ENCODE measurements around the gene SORD.
A peak's percentile ranks its signal among the peaks of the same experiment; 100 is the strongest.

Gene SORD

DNA sequence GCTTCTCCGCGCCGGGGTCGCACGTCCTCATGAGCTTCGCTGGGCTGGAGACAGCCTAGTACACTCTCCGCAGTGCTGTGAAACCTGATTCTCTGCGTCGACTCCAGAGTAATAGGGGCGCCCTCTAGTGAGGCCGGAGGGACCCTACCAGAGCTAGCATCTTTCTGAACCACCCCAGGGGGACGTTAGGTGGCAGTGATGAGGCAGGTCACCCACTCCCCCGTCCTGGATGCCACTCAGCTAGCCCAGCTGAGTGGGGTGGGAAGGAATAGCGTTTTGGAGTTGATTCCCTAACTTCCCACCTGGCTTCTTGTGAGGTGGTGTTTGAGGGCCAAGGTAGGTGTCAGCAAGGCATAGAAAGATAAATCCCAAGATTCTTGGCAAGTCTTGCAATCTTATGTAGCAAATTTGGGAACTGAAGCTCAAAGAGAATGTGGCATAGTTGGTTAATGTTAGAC, 95.2 kb downstream of the SORD start:
- peak; percentile 89 for DNase-seq

DNA sequence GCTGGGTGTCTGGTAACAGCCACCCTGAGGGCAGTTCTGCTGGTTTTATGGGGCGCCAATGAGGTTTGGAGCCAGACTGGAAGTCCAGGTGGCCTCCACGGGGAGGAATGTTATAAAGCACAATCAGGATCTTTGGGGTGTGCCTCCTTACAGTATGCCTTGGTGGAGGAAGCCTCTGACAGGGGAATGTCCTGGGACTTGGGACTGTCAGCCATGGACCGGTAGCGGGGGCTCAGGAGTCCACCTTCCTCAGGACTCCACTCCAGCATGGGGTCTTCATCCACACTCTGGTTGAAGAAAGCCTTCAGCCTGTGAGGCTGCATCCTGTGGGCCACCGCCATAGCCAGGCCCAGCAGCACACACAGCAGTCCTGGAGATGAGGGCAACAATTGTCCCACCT, 96.0 kb downstream of the SORD start:
- no peak for DNase-seq

DNA sequence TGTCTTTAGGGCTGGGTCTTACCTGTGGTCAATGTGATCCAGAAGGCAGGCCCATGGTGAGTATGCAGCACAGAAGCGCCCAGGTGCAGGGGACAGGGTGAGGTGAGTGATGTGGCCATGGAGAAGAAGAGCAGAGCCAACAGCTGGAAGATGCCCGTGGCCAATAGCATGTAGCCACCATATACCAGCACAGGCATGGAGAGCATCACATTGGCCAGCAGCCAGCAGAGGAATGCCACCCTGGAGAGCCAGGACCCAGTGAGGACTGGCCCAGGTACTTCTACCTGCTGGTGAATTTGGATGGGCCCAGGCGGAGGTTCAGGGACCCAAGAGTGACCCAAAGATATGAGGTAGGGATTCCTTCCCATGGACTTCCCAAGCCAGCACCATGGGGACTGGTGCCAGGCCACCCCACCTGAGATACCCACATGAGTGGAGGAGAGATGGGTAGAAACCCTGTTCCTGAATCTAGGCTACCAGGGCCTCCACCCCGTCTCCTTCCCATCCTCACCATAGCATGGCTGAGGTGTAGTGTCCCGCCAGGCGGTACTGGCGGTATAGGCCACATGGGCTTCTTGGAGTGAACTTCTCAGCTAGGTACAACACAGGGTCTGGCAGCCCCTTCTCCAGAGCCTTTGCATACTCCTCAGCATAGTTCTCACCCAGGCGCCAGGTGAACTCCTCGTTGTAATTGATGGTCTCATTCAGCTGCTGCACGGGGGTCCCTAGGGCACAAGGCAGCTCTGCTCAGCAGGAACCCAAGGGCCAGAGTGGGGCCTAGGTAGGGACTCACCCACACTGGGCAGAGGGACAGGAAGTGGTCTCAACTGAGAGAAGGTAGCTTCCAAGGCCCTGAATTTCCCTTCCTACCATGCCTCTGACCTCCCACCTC, 97.3 kb downstream of the SORD start:
- DNase-seq = no peak

DNA sequence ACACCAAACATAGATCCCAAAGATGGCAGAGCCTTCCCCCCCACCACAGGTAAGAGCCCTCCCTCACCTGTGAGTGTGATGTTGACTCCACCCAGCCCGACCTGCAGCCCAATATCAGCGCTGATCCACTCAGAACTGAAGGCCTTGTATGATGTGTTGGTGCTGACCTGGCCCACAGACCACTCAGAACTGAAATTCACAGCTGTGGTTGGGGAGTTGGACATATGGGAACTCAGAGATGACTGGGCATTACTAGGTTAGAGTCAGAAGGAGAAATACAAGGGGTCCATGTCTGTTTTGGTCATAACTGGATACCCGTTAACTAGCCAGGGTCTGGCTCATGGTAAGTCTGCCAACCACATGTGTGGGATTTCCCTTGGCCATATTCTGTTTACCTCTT, 98.0 kb downstream of the SORD start:
- no peak for DNase-seq

DNA sequence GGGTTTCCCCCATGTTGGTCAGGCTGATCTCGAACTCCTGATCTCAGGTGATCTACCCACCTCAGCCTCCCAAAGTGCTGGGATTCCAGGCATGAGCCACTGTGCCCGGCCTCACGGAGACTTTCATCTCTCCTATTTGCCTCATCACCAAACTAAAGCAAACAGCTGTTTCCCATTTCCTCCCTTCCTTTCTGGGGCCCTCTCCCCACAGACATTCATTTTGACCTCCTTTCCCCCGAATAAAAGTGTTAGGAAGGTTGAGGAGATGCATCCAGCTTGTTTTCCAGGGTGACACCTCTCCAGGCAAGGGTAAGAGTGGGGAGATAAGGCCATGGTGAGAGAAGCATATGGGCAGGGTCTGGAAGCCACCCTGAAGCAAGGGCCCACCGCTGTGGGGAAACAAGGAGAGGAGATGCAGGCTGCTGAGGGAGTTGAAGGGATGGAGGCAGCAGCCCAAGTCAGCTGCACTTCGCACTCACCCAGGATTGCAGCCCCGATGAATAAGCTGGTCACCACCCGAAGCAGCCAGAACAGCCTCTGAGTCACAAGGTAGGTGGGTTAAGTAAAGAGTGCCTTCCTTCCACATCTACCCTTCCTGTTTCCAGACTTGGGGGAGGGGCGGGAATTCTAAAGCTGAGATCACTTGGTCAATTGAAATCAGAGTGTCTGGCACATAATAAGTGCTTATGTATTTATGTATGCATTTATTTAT, 98.9 kb downstream of the SORD start:
- no peak for DNase-seq

DNA sequence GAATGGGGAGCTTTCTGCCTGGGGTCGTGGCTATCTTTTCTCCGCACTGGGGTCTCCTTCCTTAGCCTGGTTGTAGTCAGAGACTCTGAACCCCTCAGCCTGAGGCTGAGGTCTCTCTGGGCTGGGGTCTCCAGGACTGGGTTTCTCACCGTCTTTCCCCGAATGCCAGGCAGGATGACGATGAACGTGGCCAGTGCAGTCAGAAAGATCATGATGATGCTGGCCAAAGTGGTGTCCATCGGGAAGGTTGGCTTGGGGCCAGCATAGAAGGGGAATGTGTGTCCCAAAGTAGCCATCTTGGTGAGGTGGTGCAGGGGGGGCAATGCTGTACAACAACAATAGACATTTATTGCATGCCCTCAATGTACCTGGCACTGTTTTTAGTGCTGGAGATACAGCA, 99.7 kb downstream of the SORD start:
- DNase-seq = no peak

DNA sequence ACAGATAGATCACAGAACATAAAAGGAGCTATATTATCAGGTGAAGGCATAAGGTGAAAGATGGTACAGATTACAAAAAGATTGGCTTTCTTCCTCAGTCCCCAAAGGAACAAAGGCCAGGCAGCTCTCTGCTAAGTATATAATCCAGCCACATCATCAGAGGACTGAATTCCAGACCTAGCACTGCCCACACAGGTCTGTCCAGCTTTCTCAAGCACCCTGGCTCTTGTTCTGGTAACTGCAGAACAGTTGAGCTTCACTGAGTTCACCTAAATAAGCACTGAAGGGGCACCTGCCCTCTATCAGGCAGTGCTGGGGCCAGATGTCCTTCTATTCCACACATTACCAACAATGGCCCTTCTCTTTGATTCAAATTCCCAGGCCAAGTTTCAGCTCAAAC, 100.4 kb downstream of the SORD start:
- no peak for DNase-seq

DNA sequence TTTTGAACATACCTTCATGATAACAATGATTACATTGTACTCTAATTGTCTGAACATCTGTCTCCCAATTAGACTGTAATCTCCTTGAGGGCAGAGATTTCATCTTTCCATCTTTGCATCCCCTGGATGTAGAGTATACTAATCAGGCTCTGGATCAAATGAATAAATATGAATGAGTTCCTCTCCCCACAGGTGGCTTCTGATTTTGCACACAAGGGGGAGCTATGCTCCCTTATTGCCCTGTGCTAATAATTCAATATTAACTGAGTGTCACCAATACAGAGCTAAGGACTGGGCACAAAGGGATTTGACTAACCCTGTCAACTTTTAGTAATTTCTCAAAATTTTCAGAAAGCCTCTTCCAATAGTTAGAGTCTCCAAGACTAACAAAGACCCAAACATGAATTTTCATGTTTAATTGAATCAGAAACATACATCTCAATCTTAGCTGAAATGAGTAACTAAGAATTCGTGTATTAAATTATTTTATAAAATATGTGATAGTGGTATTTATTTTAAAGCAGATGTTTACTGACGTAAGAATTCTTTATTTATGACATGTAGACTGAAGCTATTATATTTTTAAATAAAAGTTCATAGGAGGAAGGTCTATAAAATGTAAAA, 103.7 kb downstream of the SORD start:
- peak; percentile 69 for DNase-seq

Measured in hematopoietic multipotent progenitor cell treated with erythropoietin and hydrocortisone succinate and interleukin-3 and kit ligand, for 8 days (in vitro differentiated cells).